Activated T-helper 9 cell treated with anti-CD3 and anti-CD28 coated beads, Interleukin-2, amount 50 U/mL, for 16 hours (primary cell): Measurements from ENCODE around the gene ARFGAP2.

ENCODE experiments used
- DNase-seq: peaks from one replicate; pipeline ENCODE4 v3.0.0-alpha.2; 2020; ENCODE audit warnings: low read depth

Gene ARFGAP2

DNA sequence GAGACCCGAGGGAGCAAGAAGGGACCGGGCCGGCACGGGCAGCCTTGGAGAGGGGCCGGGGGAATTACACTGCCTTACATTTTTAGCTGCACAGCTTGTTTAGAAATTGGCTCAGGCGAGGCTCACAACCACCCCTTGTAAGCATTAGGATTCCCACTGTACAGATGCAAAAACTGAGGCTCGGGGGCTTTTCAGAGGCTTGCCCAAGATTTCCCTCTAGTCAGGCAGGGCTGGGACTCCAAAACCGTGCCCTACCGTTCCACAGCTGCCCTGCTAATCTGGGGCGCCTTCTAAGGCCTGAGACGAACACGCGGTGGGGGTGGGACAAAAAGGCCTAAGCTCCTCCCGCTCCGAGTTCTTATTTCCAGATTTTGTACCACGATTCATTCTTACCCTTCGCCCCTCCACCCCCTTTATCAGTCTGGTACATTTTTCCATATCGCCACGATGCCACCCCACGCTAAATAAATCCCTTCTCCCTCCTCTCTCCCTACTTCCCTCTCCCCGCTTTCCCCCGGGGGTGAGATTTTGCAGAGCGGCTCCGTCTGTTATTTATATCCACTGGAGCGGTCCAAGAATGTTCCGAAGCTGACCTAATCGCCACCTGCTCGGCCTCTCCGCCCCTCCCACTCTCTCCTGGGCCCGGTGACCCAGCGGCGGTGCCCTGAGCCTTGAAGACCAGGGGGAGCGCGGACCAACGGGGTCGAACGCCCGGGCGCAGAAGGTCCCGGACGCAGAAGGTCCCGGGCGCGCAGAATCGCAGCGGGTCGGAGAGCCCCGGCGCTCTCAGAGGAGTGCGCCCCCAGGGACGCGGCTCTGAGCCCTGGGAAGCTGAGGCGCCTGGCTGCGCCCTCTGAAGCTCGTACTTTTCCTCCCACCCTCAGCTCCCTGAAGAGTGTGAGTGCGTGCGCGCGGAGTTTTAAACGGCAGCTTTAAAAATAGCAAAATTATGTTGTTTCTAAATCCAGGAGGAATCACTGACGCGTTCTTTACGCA lies 10.3 kb upstream of the ARFGAP2 start:
- no peak for DNase-seq

DNA sequence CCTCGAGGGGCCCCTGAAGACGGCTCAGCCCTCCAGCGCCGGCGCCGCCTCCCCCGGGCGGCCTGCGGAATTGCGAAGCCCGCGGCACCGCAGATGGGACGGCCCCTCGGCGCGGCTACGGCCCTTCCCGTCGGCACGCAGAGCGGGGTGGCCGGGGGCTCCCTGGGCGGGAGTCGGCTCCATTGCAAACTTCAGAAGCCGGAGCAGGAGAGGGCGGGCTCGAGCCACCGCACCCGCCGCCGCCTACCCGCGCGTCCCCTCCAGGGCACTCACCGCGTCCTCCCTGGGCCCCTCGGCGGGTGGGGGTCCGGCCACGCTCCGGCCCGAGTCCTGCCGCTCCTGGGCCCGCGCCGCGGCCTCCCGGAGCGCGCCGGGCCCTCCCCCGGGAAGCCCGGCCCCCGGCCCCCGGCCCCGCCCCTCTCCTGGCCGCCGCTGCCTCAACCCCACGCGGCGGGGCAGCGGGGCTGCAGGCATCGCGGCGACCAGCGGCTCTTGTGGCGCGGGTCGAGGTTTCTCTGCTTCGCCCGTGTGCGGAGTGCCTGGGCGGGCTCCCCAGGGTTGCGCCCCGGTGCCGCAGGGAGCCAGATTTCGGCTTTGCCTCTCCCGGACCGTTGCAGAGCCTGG lies 9.5 kb upstream of the ARFGAP2 start, which contains the start of gene PACSIN3:
Gene PACSIN3 (minus strand): TSS at position 359 of the 624 bp plus-strand sequence. CDS start 3,707 bp downstream, outside the sequence.
- DNase-seq, result peak; percentile 23

DNA sequence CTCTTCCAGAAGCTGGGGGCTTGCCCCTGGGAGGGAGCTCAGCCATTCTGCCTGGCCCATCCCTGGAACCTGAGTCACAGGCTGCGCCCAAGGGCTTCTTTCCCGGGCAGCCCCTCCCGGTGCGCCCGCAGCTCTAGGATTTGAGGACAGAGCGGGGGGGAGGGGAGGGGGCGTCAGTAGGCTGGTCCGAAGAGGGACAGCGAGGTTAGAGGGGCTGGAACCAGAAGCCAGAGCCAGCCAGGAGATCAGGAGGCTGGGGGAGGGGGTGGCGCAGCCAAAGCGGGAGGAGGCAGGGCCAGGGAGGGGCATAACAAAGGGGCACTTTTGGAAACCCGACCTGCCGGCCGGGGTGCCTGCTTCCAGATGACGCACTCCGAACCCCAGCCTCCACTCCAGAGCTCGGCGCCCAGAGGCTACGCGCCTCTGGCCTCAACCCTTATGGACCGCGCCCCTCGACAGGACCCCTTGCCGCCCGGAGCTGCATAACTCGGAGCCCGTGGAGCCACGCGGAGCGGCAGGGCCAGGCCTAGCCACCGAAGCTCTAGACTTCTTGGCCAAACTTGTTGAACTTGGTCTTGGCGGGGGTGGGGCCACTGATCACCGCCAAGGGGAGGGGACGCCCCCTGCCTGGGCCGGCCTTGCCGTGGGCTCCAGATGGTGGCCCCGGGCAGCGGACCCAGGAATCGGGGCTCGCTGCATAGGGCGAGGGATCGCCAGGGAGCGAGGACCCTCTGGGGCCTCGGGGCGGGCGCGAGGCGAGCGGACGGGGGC lies 8.8 kb upstream of the ARFGAP2 start:
- DNase-seq, result no peak

GRCh38 chr11:47184711-47185304 lies 8.1 kb upstream of the ARFGAP2 start:
- DNase-seq, result no peak

GRCh38 chr11:47183969-47184368 lies 7.3 kb upstream of the ARFGAP2 start:
- no peak for DNase-seq

DNA sequence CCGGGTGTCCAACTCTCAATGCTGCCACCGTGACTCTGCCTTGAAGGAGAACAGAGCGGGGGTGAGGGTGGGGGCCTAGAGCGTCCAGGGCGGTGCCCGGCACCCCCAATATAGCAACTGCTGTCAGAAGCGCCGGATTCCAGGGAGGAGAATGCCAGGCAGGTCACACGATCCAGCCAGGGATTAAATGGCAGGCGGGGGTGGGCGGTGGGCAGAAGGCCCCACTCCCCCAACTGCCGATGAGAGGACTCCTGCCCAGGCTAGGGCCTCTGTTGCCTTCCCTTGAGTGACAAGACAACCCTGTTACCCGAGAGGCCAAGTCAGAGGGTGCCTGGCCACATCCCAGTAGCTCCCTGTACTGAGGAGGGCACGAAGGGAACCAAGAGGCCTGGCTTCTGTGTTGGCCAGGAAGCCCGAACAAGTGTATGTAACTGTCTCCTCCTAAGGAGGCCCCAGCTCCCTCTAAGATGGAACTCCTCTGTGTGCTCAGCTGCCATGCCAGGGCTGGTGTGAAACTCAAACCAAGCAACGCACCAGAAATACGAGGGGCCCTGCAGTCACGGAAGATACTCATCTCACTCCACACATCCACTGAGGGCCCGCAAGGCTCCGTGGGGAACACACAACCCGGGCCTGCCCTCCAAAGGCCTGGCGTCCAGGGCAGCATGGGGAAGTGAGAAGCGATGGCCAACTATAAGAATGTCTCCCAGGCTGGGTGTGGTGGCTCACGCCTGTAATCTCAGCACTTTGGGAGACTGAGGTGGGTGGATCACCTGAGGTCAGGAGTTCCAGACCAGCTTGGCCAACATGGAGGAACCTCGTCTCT lies 6.6 kb upstream of the ARFGAP2 start:
- DNase-seq, result no peak

- no peak for DNase-seq
Measured at GRCh38 chr11:47182380-47182779, 5.7 kb upstream of the ARFGAP2 start.

GRCh38 chr11:47181271-47181670 lies 4.6 kb upstream of the ARFGAP2 start:
- no peak for DNase-seq

- no peak for DNase-seq
Measured at GRCh38 chr11:47180006-47180787, 3.5 kb upstream of the ARFGAP2 start.

DNA sequence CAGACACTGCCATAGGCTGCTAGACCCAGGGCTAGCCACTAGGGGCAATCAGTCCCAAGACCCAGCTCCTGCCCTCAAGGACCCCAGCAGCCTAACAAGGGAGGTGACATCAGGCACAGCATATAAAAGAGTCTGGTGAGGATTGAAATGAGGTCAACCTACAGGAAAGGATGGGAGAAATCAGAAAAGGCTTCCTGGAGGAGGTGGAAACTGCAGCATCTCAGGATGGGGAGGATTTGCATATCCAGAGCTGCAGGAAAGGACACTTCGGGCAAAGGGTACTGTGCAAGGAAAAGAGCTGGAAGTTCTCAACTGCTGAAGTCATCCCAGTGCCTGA lies 2.9 kb upstream of the ARFGAP2 start:
- DNase-seq, result no peak

DNA sequence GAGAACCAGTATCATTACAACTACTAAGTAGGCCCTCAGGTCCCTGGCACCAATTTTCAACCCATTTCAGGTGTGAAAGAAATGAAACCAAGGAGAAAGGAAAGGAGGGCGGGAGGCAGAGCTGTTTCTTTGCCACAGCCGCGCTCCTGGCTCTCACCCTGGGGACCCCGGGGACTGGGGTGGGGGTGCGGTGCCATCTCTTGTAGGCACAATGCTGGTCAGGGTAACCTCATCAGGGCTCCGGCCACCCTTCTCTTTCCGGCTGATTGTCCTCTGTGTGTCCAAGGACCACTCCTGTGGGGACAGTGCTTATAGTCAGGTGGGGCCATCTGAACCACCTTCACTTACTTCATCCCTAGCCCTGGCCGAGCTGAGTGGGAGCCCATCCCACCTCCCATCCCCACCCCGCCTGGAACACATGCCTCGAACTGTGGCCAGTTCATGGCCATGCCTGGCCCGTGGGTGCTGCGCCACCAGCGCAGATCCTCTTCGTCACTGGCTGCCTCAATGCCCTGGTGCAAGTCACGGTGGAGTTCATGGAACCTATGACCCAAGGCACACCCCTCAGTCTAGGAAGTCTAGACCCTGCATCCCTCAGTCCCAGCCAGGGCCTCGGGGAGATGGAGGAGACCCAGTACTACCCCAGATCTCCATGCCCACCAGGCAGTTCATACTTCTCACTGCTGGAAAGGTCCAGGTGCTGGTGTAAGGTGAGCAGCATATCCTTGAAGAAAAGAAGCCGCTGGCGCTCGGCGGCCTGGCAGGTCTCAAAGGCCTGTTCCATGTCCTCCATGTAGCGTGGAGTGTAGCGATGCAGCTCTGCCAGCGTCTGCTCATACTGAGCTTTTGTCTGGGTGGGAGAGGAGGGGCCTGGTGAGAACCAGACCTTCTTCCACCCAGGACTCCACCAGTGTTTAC lies 2.3 kb upstream of the ARFGAP2 start:
- DNase-seq, result no peak

DNA sequence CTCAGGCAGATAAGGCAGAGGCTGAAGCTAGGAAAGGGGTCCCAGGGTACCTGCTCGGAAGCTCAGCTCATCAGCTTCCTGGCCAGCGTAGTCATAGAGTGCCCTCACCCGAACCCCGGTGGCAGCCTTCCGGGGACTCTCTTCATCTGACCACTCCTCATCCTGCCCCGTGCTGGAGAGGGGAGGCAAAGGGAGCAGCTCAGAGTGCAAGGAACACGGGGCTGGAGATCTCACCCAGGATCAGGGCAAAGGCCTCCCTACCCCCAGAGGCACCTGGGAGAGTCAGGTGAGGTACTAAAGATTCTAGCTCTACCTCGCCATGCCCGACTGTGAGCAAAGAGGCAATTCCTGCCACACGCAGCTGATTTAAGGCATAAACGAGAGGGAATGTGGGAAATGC lies 1.6 kb upstream of the ARFGAP2 start:
- DNase-seq, result no peak

DNA sequence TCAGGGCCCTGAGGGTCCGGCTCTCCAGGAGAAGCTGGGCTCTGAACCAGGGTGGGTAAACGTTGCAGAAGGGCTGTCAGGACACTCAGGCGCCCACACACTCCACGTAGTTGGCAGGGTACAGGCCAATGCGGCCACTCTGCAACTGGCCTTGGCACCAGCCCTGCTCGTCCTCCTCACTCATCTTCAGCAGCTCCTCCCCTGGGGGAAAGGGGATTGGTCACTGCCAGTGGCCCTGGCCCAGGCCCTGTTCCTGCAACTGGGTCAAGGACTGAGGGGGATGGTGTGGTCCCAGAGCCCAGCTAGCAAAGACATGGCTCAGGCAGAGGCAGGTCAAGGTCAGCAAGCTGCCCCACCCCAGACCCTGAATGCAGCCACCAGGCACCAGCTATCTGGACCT lies 1.2 kb upstream of the ARFGAP2 start:
- DNase-seq, result no peak

GRCh38 chr11:47177229-47177845 lies 658 bp upstream of the ARFGAP2 start:
- DNase-seq, result peak; percentile 56

GRCh38 chr11:47175746-47176327 lies 842 bp downstream of the ARFGAP2 start:
- DNase-seq, result no peak

- DNase-seq, result no peak
Measured at GRCh38 chr11:47172740-47173336, 3.8 kb downstream of the ARFGAP2 start.

DNA sequence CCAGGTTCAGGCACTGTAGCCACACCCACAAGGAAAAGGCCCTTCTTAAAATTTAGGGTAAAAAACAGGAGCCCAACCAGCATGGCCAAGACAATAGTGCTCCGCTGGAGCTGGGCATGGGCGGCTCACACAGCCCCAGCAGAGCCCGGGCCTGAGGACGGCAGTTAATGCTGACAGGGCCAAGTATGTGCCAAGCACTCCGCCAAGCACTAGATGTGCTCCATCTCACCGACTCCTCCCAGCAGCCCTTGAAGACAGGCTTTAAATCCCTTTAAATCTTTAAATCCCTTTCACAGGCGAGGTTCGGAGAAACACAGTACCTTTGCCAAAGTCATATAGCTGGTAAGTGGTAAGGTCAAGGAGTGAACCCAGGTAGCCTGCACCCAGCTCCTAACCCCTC lies 4.8 kb downstream of the ARFGAP2 start:
- no peak for DNase-seq
